Hepatocyte (in vitro differentiated cells): ENCODE data around the gene IQCH. TPM values are rescaled to one million over a fixed set of nuclear protein-coding genes. Genes with fewer than 3 reads are reported as not detected.
"Not testable (repeated sequence)": the region's sequence is repeated elsewhere in the genome, so short reads cannot be mapped to it uniquely, and the experiment has no call there.

Experiments
- DNase-seq: peaks from one replicate; pipeline ENCODE4 v3.0.0-alpha.2; 2016; ENCODE audit warnings: low spot score
- H2AFZ ChIP-seq: fragments of 200-600 bp; sonication (generic); 2 replicates; pipeline ENCODE4 v1.6.0; 2016; ENCODE audit warnings: antibody characterized with exemption, mild to moderate bottlenecking
- H3K27ac ChIP-seq: fragments of 200-600 bp; sonication (generic); 2 replicates; pipeline ENCODE4 v1.5.1; 2016; ENCODE audit warnings: mild to moderate bottlenecking
- H3K27me3 ChIP-seq: fragments of 200-600 bp; sonication (generic); 2 replicates; pipeline ENCODE4 v1.6.1; 2016
- H3K36me3 ChIP-seq: fragments of 200-600 bp; sonication (generic); replicated peaks from 2 replicates; pipeline ENCODE4 v1.5.1; 2016; ENCODE audit warnings: low read depth; ENCODE audit not compliant: insufficient read depth
- H3K4me1 ChIP-seq: fragments of 200-600 bp; sonication (generic); 2 replicates; pipeline ENCODE4 v1.5.1; 2016; ENCODE audit warnings: mild to moderate bottlenecking, moderate library complexity; ENCODE audit not compliant: insufficient read depth
- H3K4me2 ChIP-seq: fragments of 200-600 bp; sonication (generic); 2 replicates; pipeline ENCODE4 v1.6.0; 2016
- H3K4me3 ChIP-seq: fragments of 200-600 bp; sonication (generic); 2 replicates; pipeline ENCODE4 v1.5.1; 2016; ENCODE audit warnings: mild to moderate bottlenecking
- H3K79me2 ChIP-seq: fragments of 200-600 bp; sonication (generic); 2 replicates; pipeline ENCODE4 v1.6.0; 2017; ENCODE audit warnings: mild to moderate bottlenecking
- H3K9me2 ChIP-seq: fragments of 200-600 bp; sonication (generic); replicated peaks from 2 replicates; pipeline ENCODE4 v1.6.0; 2017; ENCODE audit warnings: mild to moderate bottlenecking; ENCODE audit not compliant: insufficient read depth
- H3K9me3 ChIP-seq: fragments of 200-600 bp; sonication (generic); 2 replicates; pipeline ENCODE4 v1.5.1; 2016; ENCODE audit warnings: low read depth, mild to moderate bottlenecking
- H4K20me1 ChIP-seq: fragments of 200-600 bp; sonication (generic); 2 replicates; pipeline ENCODE4 v1.6.0; 2016; ENCODE audit warnings: mild to moderate bottlenecking; ENCODE audit not compliant: insufficient read depth, poor library complexity, severe bottlenecking
- CTCF ChIP-seq: fragments of 200-600 bp; sonication (generic); IDR thresholded peaks from 2 replicates; pipeline ENCODE4 v1.5.1; 2016; ENCODE audit warnings: antibody characterized with exemption, mild to moderate bottlenecking; ENCODE audit not compliant: poor library complexity
- EZH2 ChIP-seq: fragments of 200-600 bp; sonication (generic); IDR thresholded peaks from 2 replicates; pipeline ENCODE4 v1.6.1; 2016; ENCODE audit warnings: antibody characterized with exemption, mild to moderate bottlenecking, borderline replicate concordance
- EZH2phosphoT487 ChIP-seq: fragments of 200-600 bp; sonication (generic); IDR thresholded peaks from one replicate; pipeline ENCODE4 v1.6.1; 2018; ENCODE audit warnings: antibody characterized with exemption, mild to moderate bottlenecking, low read depth, moderate library complexity; ENCODE audit not compliant: unreplicated experiment, severe bottlenecking
- WGBS: methylation state at CpG from one replicate; pipeline ENCODE4 v1.1.6; 2016; ENCODE audit warnings: low lambda C conversion rate; ENCODE audit errors: missing lambda C conversion rate; 5-methylcytosine and 5-hydroxymethylcytosine counted together
- polyA plus RNA-seq: library from polyadenylated mRNA; unstranded; fragments of >200 nt; fragmentation: Nextera tagmentation; extraction: Ambion mirVana; gene quantifications from 2 replicates; pipeline ENCODE4 v1.2.1, GENCODE V29; 2016
- total RNA-seq: library from RNA; depleted of rRNA; stranded (reverse); fragments of >200 nt; gene quantifications from 2 replicates; pipeline ENCODE4 v1.2.3, GENCODE V29; 2014

IQCH gene
- total and polyA plus RNA-seq, 2 experiments from 2014 or later: 0.76 to 1.0 TPM

DNA sequence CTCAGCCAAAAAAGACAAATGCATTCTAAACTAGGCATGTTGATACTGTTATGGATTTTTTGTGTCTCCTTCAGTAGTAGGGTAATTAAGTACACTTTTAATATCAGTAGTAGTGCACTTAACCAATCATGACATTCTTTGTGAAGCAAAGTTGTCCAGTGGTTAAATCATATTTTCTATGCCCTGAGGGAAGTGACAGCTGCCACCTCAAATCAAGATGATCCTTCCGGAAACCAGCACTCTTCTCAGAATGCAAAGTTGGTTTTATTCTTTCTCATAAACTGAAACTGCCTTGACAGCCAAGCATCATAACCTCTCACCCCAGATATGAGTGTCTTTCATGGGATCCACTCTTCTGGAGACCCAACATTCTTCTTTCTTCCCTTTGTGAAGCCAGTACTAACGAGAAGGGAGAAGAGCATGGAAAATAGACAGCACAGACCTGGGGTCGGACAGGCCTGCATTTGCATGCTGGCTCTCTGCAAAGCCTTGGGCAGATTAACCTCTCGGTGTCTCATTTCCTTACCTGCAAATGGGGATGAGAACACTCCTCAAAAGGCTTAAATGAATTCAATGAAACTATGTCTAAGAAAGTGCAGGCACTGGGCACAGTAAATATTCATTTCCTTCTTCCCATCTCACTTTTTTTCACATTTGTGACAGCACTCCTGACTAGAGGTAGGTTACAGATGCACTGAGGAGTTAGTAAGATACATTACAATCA lies 13.3 kb upstream of the IQCH start:
- Histone ChIP-seq H3K36me3 (no peaks in the 10 kb centered on the region), H3K9me2 (no peaks in the 10 kb centered on the region), H3K4me1 (no peaks in the 10 kb centered on the region), H3K4me3 (no peak overlapping the region), H3K9me3 (no peaks in the 10 kb centered on the region), H3K4me2 (no peak overlapping the region), H3K27ac (no peak overlapping the region), H3K79me2 (peaks cover 71% of the 10 kb centered on the region), H3K27me3 (no peaks in the 10 kb centered on the region), H2AFZ (no peak overlapping the region), H4K20me1 (no peaks in the 10 kb centered on the region)
- TF ChIP-seq EZH2phosphoT487: no peak
- TF ChIP-seq CTCF: no peak
- no peak for TF ChIP-seq EZH2
- WGBS: 62% methylated on average over 4 of the region's 4 CpGs
- DNase-seq: no peak

DNA sequence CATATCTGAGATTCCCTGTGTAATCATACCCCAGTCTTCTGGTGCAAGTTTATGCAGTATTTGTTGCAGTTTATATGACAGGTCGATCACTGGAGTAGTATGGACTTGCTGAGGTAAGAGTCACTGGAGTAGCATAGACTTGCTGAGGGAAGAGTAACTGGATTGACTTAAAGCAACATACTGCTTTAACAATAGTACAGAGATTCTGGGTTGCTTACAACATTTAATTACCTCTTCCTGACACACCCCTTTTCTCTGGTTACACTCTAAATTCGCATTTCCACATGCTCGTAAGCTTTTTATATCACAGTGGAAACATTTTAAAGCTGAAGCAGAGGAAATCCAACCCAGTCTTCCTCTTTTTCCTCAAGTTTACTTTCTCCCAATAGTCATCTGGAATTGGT lies 11.9 kb upstream of the IQCH start:
- no peaks in the 10 kb centered on the region for H3K27me3 ChIP-seq
- 64% methylated on average over 3 of the region's 3 CpGs for WGBS
- TF ChIP-seq CTCF: no peak
- no peak for TF ChIP-seq EZH2
- TF ChIP-seq EZH2phosphoT487: no peak
- H4K20me1 ChIP-seq: no peaks in the 10 kb centered on the region
- no peaks in the 10 kb centered on the region for H3K9me2 ChIP-seq
- no peaks in the 10 kb centered on the region for H3K9me3 ChIP-seq
- H3K4me1 ChIP-seq: no peaks in the 10 kb centered on the region
- H3K4me2 ChIP-seq: peak overlapping the region; percentile 34
- H3K36me3 ChIP-seq: no peaks in the 10 kb centered on the region
- H3K4me3 ChIP-seq: no peak overlapping the region
- H3K27ac ChIP-seq: peak overlapping the region; percentile 76
- H2AFZ ChIP-seq: no peak overlapping the region
- DNase-seq: peak; percentile 18
- peaks cover 79% of the 10 kb centered on the region for H3K79me2 ChIP-seq

- Histone ChIP-seq H3K4me3 (no peak overlapping the region), H3K9me3 (no peaks in the 10 kb centered on the region), H3K9me2 (no peaks in the 10 kb centered on the region), H3K79me2 (peaks cover 79% of the 10 kb centered on the region), H3K4me1 (no peaks in the 10 kb centered on the region), H4K20me1 (no peaks in the 10 kb centered on the region), H3K27me3 (no peaks in the 10 kb centered on the region), H3K4me2 (no peak overlapping the region), H3K36me3 (no peaks in the 10 kb centered on the region), H3K27ac (no peak overlapping the region), H2AFZ (no peak overlapping the region)
- TF ChIP-seq EZH2: no peak
- no peak for TF ChIP-seq CTCF
- no peak for TF ChIP-seq EZH2phosphoT487
- no peak for DNase-seq
- WGBS: 96% methylated on average over 3 of the region's 3 CpGs
Observed at GRCh38 chr15:67244971-67245478, 9.6 kb upstream of the IQCH start.

GRCh38 chr15:67246606-67247005 lies 8.0 kb upstream of the IQCH start:
- not testable (repeated sequence) for H2AFZ ChIP-seq, H3K4me3 ChIP-seq, DNase-seq, H4K20me1 ChIP-seq, H3K27ac ChIP-seq, H3K27me3 ChIP-seq, H3K9me2 ChIP-seq, H3K36me3 ChIP-seq, H3K4me1 ChIP-seq, H3K4me2 ChIP-seq, H3K9me3 ChIP-seq
- 97% methylated on average over 5 of the region's 5 CpGs for WGBS
- H3K79me2 ChIP-seq: peaks cover 85% of the 10 kb centered on the region
